ENCODE results near the gene FARSA. TPM values are rescaled to one million over a fixed set of nuclear protein-coding genes. Genes with fewer than 3 reads are reported as not detected.

Gene FARSA
- total RNA-seq, 1 donor from 2014 or later: 44.2 TPM

DNA sequence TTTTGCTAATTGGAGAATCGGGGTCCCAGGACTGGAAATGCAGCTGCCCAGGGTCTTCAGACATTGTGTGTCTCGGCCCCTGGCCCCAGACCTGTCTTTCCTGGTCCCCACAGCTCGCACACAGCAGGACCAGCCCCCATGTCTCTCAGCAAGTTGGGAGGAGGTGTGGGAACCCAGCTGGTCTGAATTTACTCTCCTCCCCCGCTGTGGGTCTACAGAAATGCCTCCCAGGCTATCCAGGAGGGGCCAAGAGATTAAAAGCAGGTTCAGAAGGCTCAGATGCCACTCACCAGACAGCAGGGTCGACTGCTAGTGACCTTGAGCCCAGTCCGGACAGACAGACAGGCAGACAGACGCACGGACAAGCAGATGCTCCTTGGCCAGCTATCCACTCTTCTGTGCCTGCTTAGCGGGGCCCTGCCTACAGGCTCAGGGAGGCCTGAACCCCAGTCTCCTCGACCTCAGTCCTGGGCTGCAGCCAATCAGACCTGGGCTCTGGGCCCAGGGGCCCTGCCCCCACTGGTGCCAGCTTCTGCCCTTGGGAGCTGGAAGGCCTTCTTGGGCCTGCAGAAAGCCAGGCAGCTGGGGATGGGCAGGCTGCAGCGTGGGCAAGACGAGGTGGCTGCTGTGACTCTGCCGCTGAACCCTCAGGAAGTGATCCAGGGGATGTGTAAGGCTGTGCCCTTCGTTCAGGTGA lies 35.9 kb upstream of the FARSA start, which contains the start of gene DAND5:
DAND5 (plus strand) TSS at position 285 of the 697 bp plus-strand sequence; CDS start at position 370, 85 bp downstream.
- H3K4me1 ChIP-seq: peaks cover 5% of the 10 kb centered on the region
- no peaks in the 10 kb centered on the region for H3K36me3 ChIP-seq
- intact Hi-C loops (cut with DNase I): no loop called here
- no peak within 1 kb of the TSS for H3K27ac ChIP-seq
- H3K27me3 ChIP-seq: no peaks in the 10 kb centered on the region
- TF ChIP-seq POLR2AphosphoS5 (IDR thresholded peaks at IDR 0.05; ENCODE audit: insufficient read depth in 1 of 2, low read depth in 1 of 2) (no peak), CTCF (IDR thresholded peaks at IDR 0.05) (no peak), POLR2A (IDR thresholded peaks at IDR 0.05) (no peak)
- H3K4me3 ChIP-seq: no peak within 1 kb of the TSS
- DNase-seq (ENCODE audit: extremely low spot score in 2 of 2): no peak
- H3K9me3 ChIP-seq: no peaks in the 10 kb centered on the region

- no peaks in the 10 kb centered on the region for H3K9me3 ChIP-seq
- TF ChIP-seq POLR2AphosphoS5 (IDR thresholded peaks at IDR 0.05; ENCODE audit: insufficient read depth in 1 of 2, low read depth in 1 of 2): no peak
- DNase-seq (ENCODE audit: extremely low spot score in 2 of 2): no peak
- peaks cover 5% of the 10 kb centered on the region for H3K4me1 ChIP-seq
- H3K36me3 ChIP-seq: no peaks in the 10 kb centered on the region
- intact Hi-C loops (cut with DNase I): no loop called here
- H3K27ac ChIP-seq: no peak overlapping the region
- H3K4me3 ChIP-seq: no peak overlapping the region
- no peaks in the 10 kb centered on the region for H3K27me3 ChIP-seq
Measured at GRCh38 chr19:12967907-12968306, 34.4 kb upstream of the FARSA start.

DNA sequence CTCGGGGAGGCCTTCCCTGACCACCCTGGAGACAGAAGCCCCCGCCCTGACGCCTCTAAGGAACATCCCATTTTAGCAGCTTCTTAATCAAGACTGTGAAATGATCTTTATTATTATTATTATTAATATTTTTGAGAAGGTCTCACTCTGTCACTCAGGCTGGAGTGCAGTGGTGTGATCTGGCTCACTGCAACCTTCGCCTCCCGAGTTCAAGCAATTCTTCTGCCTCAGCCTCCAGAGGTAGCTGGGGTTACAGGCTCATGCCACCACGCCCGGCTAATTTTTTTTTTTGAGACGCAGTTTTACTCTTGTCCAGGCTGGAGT lies 32.3 kb upstream of the FARSA start:
- DNase-seq (ENCODE audit: extremely low spot score in 2 of 2): no peak
- Histone ChIP-seq H3K36me3 (no peaks in the 10 kb centered on the region), H3K27ac (peak overlapping the region; percentile 77), H3K4me3 (peak overlapping the region in 1 of 2 donors; percentile 47), H3K4me1 (peaks cover 5% of the 10 kb centered on the region), H3K27me3 (no peaks in the 10 kb centered on the region), H3K9me3 (no peaks in the 10 kb centered on the region)
- TF ChIP-seq CTCF (IDR thresholded peaks at IDR 0.05) (no peak), POLR2AphosphoS5 (IDR thresholded peaks at IDR 0.05; ENCODE audit: insufficient read depth in 1 of 2, low read depth in 1 of 2) (no peak), POLR2A (IDR thresholded peaks at IDR 0.05) (no peak)
- intact Hi-C loops (cut with DNase I): no loop called here

- peak overlapping the region; percentile 36 to 47 for H3K4me3 ChIP-seq
- no peaks in the 10 kb centered on the region for H3K27me3 ChIP-seq
- intact Hi-C loops (cut with DNase I): no loop called here
- H3K4me1 ChIP-seq: peaks cover 5% of the 10 kb centered on the region
- peak overlapping the region; percentile 77 for H3K27ac ChIP-seq
- H3K9me3 ChIP-seq: no peaks in the 10 kb centered on the region
- H3K36me3 ChIP-seq: no peaks in the 10 kb centered on the region
- TF ChIP-seq CTCF (IDR thresholded peaks at IDR 0.05) (peak; percentile 60 to 93 (median 88)), POLR2AphosphoS5 (IDR thresholded peaks at IDR 0.05; ENCODE audit: insufficient read depth in 1 of 2, low read depth in 1 of 2) (peak in 1 of 2 donors; percentile 35), POLR2A (IDR thresholded peaks at IDR 0.05) (no peak)
- DNase-seq (ENCODE audit: extremely low spot score in 2 of 2): no peak
Measured at GRCh38 chr19:12965017-12965811, 31.7 kb upstream of the FARSA start.

DNA sequence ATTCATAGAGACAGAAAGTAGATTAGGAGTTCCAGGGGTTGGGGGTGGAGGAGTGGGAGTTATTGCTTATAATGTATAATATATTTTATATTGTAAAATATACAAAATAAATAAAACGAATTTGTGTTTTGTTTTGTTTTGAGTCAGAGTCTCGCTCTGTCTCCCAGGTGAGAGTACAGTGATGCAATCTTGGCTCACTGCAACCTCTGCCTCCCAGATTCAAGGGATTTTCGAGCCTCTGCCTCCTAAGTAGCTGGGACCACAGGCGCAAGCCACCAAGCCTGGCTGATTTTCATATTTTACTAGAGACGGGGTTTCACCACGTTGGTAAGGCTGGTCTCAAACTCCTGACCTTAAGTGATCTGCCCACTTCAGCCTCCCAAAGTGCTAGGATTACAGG lies 26.0 kb upstream of the FARSA start:
- no peak for DNase-seq (ENCODE audit: extremely low spot score in 2 of 2)
- H3K36me3 ChIP-seq: peaks cover 0 to under 1% of the 10 kb centered on the region in 2 donors
- H3K27me3 ChIP-seq: no peaks in the 10 kb centered on the region
- H3K27ac ChIP-seq: no peak overlapping the region
- no peak for TF ChIP-seq CTCF (IDR thresholded peaks at IDR 0.05)
- no peak for TF ChIP-seq POLR2A (IDR thresholded peaks at IDR 0.05)
- TF ChIP-seq POLR2AphosphoS5 (IDR thresholded peaks at IDR 0.05; ENCODE audit: insufficient read depth in 1 of 2, low read depth in 1 of 2): no peak
- H3K4me3 ChIP-seq: no peak overlapping the region
- no peaks in the 10 kb centered on the region for H3K9me3 ChIP-seq
- peaks cover 27% of the 10 kb centered on the region for H3K4me1 ChIP-seq
- intact Hi-C loops (cut with DNase I): no loop called here
